Ascending aorta (tissue), 2 donors: ENCODE data around the gene CDR2L. TPM values are rescaled to one million over a fixed set of nuclear protein-coding genes. Genes with fewer than 3 reads are reported as not detected.

ENCODE experiments used
- DNase-seq, 2 donors: peaks; one replicate each; pipeline ENCODE4 v3.0.0-alpha.2; 2019; ENCODE audit warnings: low spot score in 2 of 2
- H3K27ac ChIP-seq, 2 donors: fragments of 200-600 bp; sonication (generic); one replicate each; pipeline ENCODE4 v1.5.1; 2016 to 2017; ENCODE audit warnings: mild to moderate bottlenecking in 1 of 2
- H3K27me3 ChIP-seq: fragments of 200-600 bp; sonication (generic); one replicate; pipeline ENCODE4 v1.5.1; 2017
- H3K36me3 ChIP-seq, 2 donors: fragments of 200-600 bp; sonication (generic); one replicate each; pipeline ENCODE4 v1.5.1; 2016
- H3K4me1 ChIP-seq, 2 donors: fragments of 200-600 bp; sonication (generic); one replicate each; pipeline ENCODE4 v1.5.1; 2016 to 2017; ENCODE audit warnings: mild to moderate bottlenecking in 1 of 2
- H3K4me3 ChIP-seq, 2 donors: fragments of 200-600 bp; sonication (generic); one replicate each; pipeline ENCODE4 v1.5.1; 2016 to 2017; ENCODE audit warnings: mild to moderate bottlenecking in 1 of 2
- H3K9me3 ChIP-seq, 2 donors: fragments of 200-600 bp; sonication (generic); one replicate each; pipeline ENCODE4 v1.5.1; 2016
- CTCF ChIP-seq, 3 experiments: fragments of 200-600 bp in 2 of 3; fragments of 450-650 bp in 1 of 3; sonication (generic) in 2 of 3; IDR thresholded peaks; one replicate each; pipeline ENCODE4 v1.5.1; 2016 to 2019; ENCODE audit warnings: antibody characterized with exemption in 3 of 3, mild to moderate bottlenecking in 1 of 3, moderate library complexity in 1 of 3
- intact Hi-C: fragments of 100-400 bp; cut with DNase I; formaldehyde crosslinking; loops from one replicate; pipeline ENCODE4 v1.15.1; 2023
- total RNA-seq: library from RNA; depleted of rRNA; stranded (reverse); fragments of >200 nt; gene quantifications from one replicate; pipeline ENCODE4 v1.1.0, GENCODE V29; 2016

CDR2L gene
- total RNA-seq, 1 donor from 2014 or later = 54.7 TPM

- Histone ChIP-seq H3K4me1 (peaks cover 4 to 10% of the 10 kb centered on the region in 2 donors), H3K27ac (no peak within 1 kb of the TSS)
- intact Hi-C loops = no loop called here
Measured at GRCh38 chr17:74972107-74972972, 15.1 kb upstream of the CDR2L start, which contains the start of gene HID1. Gene HID1, minus strand, starts transcription at chr17:74972759. Its CDS starts 103 bp downstream, at chr17:74972656.

GRCh38 chr17:74972973-74973328, 14.5 kb upstream of the CDR2L start:
- no peak for TF ChIP-seq CTCF (IDR thresholded peaks at IDR 0.05)
- Histone ChIP-seq H3K36me3 (no peaks in the 10 kb centered on the region), H3K27ac (no peak overlapping the region), H3K27me3 (no peaks in the 10 kb centered on the region), H3K4me3 (peak overlapping the region; percentile 70 to 74), H3K9me3 (no peaks in the 10 kb centered on the region), H3K4me1 (peaks cover 4 to 10% of the 10 kb centered on the region in 2 donors)
- intact Hi-C loops = no loop called here
- no peak for DNase-seq

More at GRCh38 chr17:74972107-74972972, 15.1 kb upstream of the CDR2L start, which contains the start of gene HID1:
- no peak for TF ChIP-seq CTCF (IDR thresholded peaks at IDR 0.05)
- Histone ChIP-seq H3K27me3 (no peaks in the 10 kb centered on the region), H3K36me3 (no peaks in the 10 kb centered on the region), H3K4me3 (peak within 1 kb of the TSS; percentile 70 to 74), H3K9me3 (no peaks in the 10 kb centered on the region)
- DNase-seq = peak in 1 of 2 donors; percentile 79

- no peak overlapping the region for H3K4me3 ChIP-seq
- TF ChIP-seq CTCF (IDR thresholded peaks at IDR 0.05) = no peak
- intact Hi-C loops = no loop called here
- no peaks in the 10 kb centered on the region for H3K36me3 ChIP-seq
- DNase-seq = no peak
- H3K27me3 ChIP-seq = no peaks in the 10 kb centered on the region
- H3K9me3 ChIP-seq = no peaks in the 10 kb centered on the region
- H3K4me1 ChIP-seq = peaks cover 4 to 10% of the 10 kb centered on the region in 2 donors
- no peak overlapping the region for H3K27ac ChIP-seq
Measured at GRCh38 chr17:74975943-74976342, 11.5 kb upstream of the CDR2L start.

GRCh38 chr17:74977802-74978201, 9.6 kb upstream of the CDR2L start:
- Histone ChIP-seq H3K4me3 (no peak overlapping the region), H3K27me3 (no peaks in the 10 kb centered on the region), H3K36me3 (no peaks in the 10 kb centered on the region), H3K27ac (no peak overlapping the region), H3K4me1 (peaks cover 6 to 14% of the 10 kb centered on the region in 2 donors), H3K9me3 (no peaks in the 10 kb centered on the region)
- intact Hi-C loops = no loop called here
- no peak for TF ChIP-seq CTCF (IDR thresholded peaks at IDR 0.05)
- DNase-seq = no peak

- H3K27ac ChIP-seq = no peak overlapping the region
- intact Hi-C loops = no loop called here
Measured at GRCh38 chr17:74978240-74978639, 9.2 kb upstream of the CDR2L start.

More at GRCh38 chr17:74978240-74978639, 9.2 kb upstream of the CDR2L start:
- Histone ChIP-seq H3K36me3 (no peaks in the 10 kb centered on the region), H3K27me3 (no peaks in the 10 kb centered on the region), H3K4me1 (peaks cover 6 to 14% of the 10 kb centered on the region in 2 donors), H3K9me3 (no peaks in the 10 kb centered on the region), H3K4me3 (no peak overlapping the region)
- TF ChIP-seq CTCF (IDR thresholded peaks at IDR 0.05) = no peak
- no peak for DNase-seq
